Muscle of back (tissue), 11 donors: ENCODE results near the gene CCDC6. TPM values are rescaled to one million over a fixed set of nuclear protein-coding genes. Genes with fewer than 3 reads are reported as not detected.
"Not testable (repeated sequence)": the region's sequence is repeated elsewhere in the genome, so short reads cannot be mapped to it uniquely, and the experiment has no call there.

ENCODE experiments used
- DNase-seq, 3 donors: peaks; one replicate each; pipeline versions ENCODE4 v3.0.0 to v3.0.0-alpha.2; 2013
- polyA plus RNA-seq, 10 donors: library from polyadenylated mRNA; unstranded; fragments of 120-200 nt; gene quantifications; one replicate each; pipeline ENCODE4 v1.2.1, GENCODE V29; 2013; ENCODE audit not compliant: insufficient read length in 10 of 10

The CCDC6 gene
- polyA plus RNA-seq, 10 donors, result 17.6 to 23.9 (median 21.2) TPM

- no peak for DNase-seq
Measured at GRCh38 chr10:59771162-59771807, 135.1 kb downstream of the CCDC6 start.

- no peak for DNase-seq
Measured at GRCh38 chr10:59770689-59771088, 135.7 kb downstream of the CCDC6 start.

- no peak for DNase-seq
Measured at GRCh38 chr10:59762505-59762904, 143.9 kb downstream of the CCDC6 start.

- peak in 1 of 3 donors; percentile 7 for DNase-seq
Measured at GRCh38 chr10:59757966-59758365, 148.4 kb downstream of the CCDC6 start.

- DNase-seq, result no peak
Measured at GRCh38 chr10:59754951-59755350, 151.4 kb downstream of the CCDC6 start.

DNA sequence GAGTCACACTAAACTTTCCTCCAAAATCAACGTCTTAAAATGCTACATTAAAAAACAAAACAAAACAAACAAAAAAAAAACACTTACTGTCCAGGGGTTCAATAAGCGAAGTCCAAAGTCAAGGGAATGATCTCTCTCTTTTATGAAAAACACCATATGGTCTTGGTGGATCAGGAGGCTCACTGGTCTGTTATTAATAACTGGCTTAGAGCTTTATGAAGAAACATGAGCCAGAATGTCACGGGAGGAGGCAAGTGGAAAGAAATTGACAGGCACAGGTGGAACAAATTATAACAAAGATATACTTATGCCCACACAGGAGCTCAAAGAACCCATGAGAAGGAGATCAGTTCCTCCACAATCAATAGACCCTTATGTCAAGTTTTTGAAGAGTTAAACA is 153.1 kb downstream of the CCDC6 start, which contains the start of gene MRLN:
MRLN (minus strand) TSS at position 189 of the 400 bp plus-strand sequence.
- peak; percentile 50 to 72 (median 51) for DNase-seq

- peak in 1 of 3 donors; percentile 6 for DNase-seq
Measured at GRCh38 chr10:59752278-59752940, 153.9 kb downstream of the CCDC6 start.

GRCh38 chr10:59750155-59750945 is 156.0 kb downstream of the CCDC6 start:
- DNase-seq, result no peak

- no peak for DNase-seq
Measured at GRCh38 chr10:59748834-59749233, 157.5 kb downstream of the CCDC6 start.

DNA sequence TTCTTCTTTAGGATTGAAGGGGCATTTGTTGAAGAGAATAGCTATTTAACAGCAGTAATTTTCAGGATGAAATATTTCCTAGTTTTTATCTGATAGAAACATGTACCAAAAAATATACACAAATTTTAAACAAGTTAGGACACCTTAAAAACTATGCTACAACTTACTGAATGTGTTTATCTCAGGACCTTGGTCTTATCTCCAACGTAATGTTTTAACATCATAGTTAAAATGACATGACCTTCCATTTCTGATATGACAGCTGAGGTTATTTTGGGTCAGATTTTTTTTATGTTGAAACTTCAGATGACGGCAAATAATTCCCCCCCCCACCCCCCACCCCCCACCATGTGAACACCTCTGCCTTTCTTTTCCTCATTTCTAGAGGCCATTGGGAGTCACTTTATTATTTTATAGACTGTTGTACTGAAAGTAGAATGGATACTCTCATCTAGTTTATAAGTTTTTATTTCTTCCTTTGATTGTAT is 161.1 kb downstream of the CCDC6 start:
- no peak for DNase-seq

- DNase-seq, result not testable (repeated sequence)
Measured at GRCh38 chr10:59744762-59745161, 161.6 kb downstream of the CCDC6 start.

GRCh38 chr10:59744156-59744555 is 162.2 kb downstream of the CCDC6 start:
- DNase-seq, result not testable (repeated sequence)

GRCh38 chr10:59741583-59741982 is 164.8 kb downstream of the CCDC6 start:
- no peak for DNase-seq

GRCh38 chr10:59741048-59741447 is 165.3 kb downstream of the CCDC6 start:
- DNase-seq, result no peak

Other genes starting within 250 kb of the CCDC6 start
- gene SLC16A9, start 196.7 kb downstream of the CCDC6 start, polyA plus RNA-seq, result 1 to 10 TPM; 2.3 to 6.5 (median 4.3) TPM
- gene MRLN, start 153.1 kb downstream of the CCDC6 start, polyA plus RNA-seq, result 100 to 1,000 TPM; 101 to 217 (median 173) TPM